ENCODE data around the gene DHRS13.
"Not testable (repeated sequence)": the region's sequence is repeated elsewhere in the genome, so short reads cannot be mapped to it uniquely, and the experiment has no call there.

The DHRS13 gene

GRCh38 chr17:28901866-28902818 is 737 bp downstream of the DHRS13 start:
- peak; percentile 65 for DNase-seq

- DNase-seq = no peak
These were observed 1.7 kb downstream of the DHRS13 start for GRCh38 chr17:28900986-28901726.

- no peak for DNase-seq
These were observed 3.6 kb downstream of the DHRS13 start for GRCh38 chr17:28899212-28899815.

GRCh38 chr17:28898527-28898955 is 4.3 kb downstream of the DHRS13 start:
- no peak for DNase-seq

GRCh38 chr17:28897769-28898526 is 4.9 kb downstream of the DHRS13 start:
- peak; percentile 41 for DNase-seq

- peak; percentile 78 for DNase-seq
These were observed 5.8 kb downstream of the DHRS13 start, which contains the start of gene FLOT2 for GRCh38 chr17:28896884-28897768. TSS of gene FLOT2 (minus strand) at chr17:28897733. CDS start at chr17:28897574, 159 bp downstream.

- DNase-seq = no peak
These were observed 6.4 kb downstream of the DHRS13 start for GRCh38 chr17:28896491-28896883.

GRCh38 chr17:28895794-28896447 is 7.0 kb downstream of the DHRS13 start:
- no peak for DNase-seq

GRCh38 chr17:28893248-28894183 is 9.4 kb downstream of the DHRS13 start:
- DNase-seq = not testable (repeated sequence)

- DNase-seq = no peak
These were observed 10.9 kb downstream of the DHRS13 start for GRCh38 chr17:28892024-28892423.

GRCh38 chr17:28891201-28891600 is 11.7 kb downstream of the DHRS13 start:
- DNase-seq = no peak

- DNase-seq = no peak
These were observed 12.9 kb downstream of the DHRS13 start for GRCh38 chr17:28889996-28890395.

- DNase-seq = no peak
These were observed 14.0 kb downstream of the DHRS13 start for GRCh38 chr17:28888832-28889231.

GRCh38 chr17:28887871-28888471 is 14.9 kb downstream of the DHRS13 start:
- DNase-seq = no peak

- no peak for DNase-seq
These were observed 16.9 kb downstream of the DHRS13 start for GRCh38 chr17:28885951-28886350.

GRCh38 chr17:28885363-28885762 is 17.5 kb downstream of the DHRS13 start:
- DNase-seq = no peak

GRCh38 chr17:28883967-28884702 is 18.7 kb downstream of the DHRS13 start:
- no peak for DNase-seq

GRCh38 chr17:28882154-28882895 is 20.6 kb downstream of the DHRS13 start:
- DNase-seq = no peak
